HepG2 (cell line): ENCODE measurements around the gene SLC16A11. TPM values are rescaled to one million over a fixed set of nuclear protein-coding genes. Genes with fewer than 3 reads are reported as not detected.

Experiments used
- ARID4A ChIP-seq: sonication (generic); formaldehyde crosslinking; IDR thresholded peaks from 2 replicates; pipeline ENCODE4 v1.5.0; 2020; ENCODE audit warnings: mild to moderate bottlenecking, missing genetic modification reagents, borderline replicate concordance
- ARNT2 ChIP-seq: sonication (generic); formaldehyde crosslinking; IDR thresholded peaks from 2 replicates; pipeline ENCODE4 v1.8.0; 2022; ENCODE audit warnings: mild to moderate bottlenecking, low read depth, missing genetic modification reagents, moderate library complexity
- ASH2L ChIP-seq: fragments of 300-600, 200-600 bp; sonication (generic); IDR thresholded peaks from 2 replicates; pipeline ENCODE4 v1.7.0; 2017; ENCODE audit warnings: low read depth, mild to moderate bottlenecking, moderate library complexity, mixed read lengths, low read length; ENCODE audit not compliant: insufficient read length
- ATF1 ChIP-seq: IDR thresholded peaks from 2 replicates; pipeline ENCODE4 v1.6.1; 2016; ENCODE audit warnings: mild to moderate bottlenecking, control low read depth
- GATA4 ChIP-seq: sonication (generic); IDR thresholded peaks from 2 replicates; pipeline ENCODE4 v1.6.1; 2016; ENCODE audit warnings: antibody characterized with exemption, low read depth, borderline replicate concordance
- KDM1A ChIP-seq: IDR thresholded peaks from 2 replicates; pipeline ENCODE4 v1.6.1; 2016; ENCODE audit warnings: missing compliant biosample characterization
- LCORL ChIP-seq, 2 experiments: fragments of 450-650 bp in 1 of 2; sonication (generic) in 1 of 2; formaldehyde crosslinking in 1 of 2; IDR thresholded peaks; 2 replicates each; pipeline versions ENCODE4 v1.5.0 to v1.6.1; 2017 to 2020; ENCODE audit warnings: antibody characterized with exemption in 1 of 2, missing genetic modification reagents in 1 of 2
- MTF1 ChIP-seq: sonication (generic); formaldehyde crosslinking; IDR thresholded peaks from 2 replicates; pipeline ENCODE4 v1.5.0; 2020; ENCODE audit warnings: missing genetic modification reagents
- NFRKB ChIP-seq: fragments of 450-650 bp; IDR thresholded peaks from 2 replicates; pipeline ENCODE4 v1.6.1; 2017
- RAD51 ChIP-seq: fragments of 450-650 bp; IDR thresholded peaks from 2 replicates; pipeline ENCODE4 v1.6.1; 2016; ENCODE audit warnings: borderline replicate concordance
- RARA ChIP-seq: IDR thresholded peaks from 2 replicates; pipeline ENCODE4 v1.6.1; 2016; ENCODE audit warnings: missing genetic modification reagents, missing compliant biosample characterization
- SMYD3 ChIP-seq: sonication (generic); formaldehyde crosslinking; IDR thresholded peaks from 2 replicates; pipeline ENCODE4 v1.8.1; 2023; ENCODE audit warnings: mild to moderate bottlenecking, missing genetic modification reagents
- TBL1XR1 ChIP-seq: fragments of 150-350 bp; IDR thresholded peaks from 2 replicates; pipeline ENCODE4 v1.6.1; 2014; ENCODE audit warnings: borderline replicate concordance, low read length; ENCODE audit not compliant: partially characterized antibody
- TP53 ChIP-seq: sonication (generic); formaldehyde crosslinking; conservative IDR thresholded peaks from 2 replicates; pipeline ENCODE4 v1.4.0; 2020; ENCODE audit warnings: missing genetic modification reagents
- ZBTB2 ChIP-seq: sonication (generic); formaldehyde crosslinking; IDR thresholded peaks from 2 replicates; pipeline ENCODE4 v1.8.0; 2022; ENCODE audit warnings: low read depth, missing genetic modification reagents
- ZBTB8A ChIP-seq: sonication (generic); formaldehyde crosslinking; IDR thresholded peaks from 2 replicates; pipeline ENCODE4 v1.4.0; 2020; ENCODE audit warnings: mild to moderate bottlenecking, low read depth, missing genetic modification reagents, borderline replicate concordance
- ZNF17 ChIP-seq: sonication (generic); formaldehyde crosslinking; IDR thresholded peaks from 2 replicates; pipeline ENCODE4 v1.5.0; 2020; ENCODE audit warnings: mild to moderate bottlenecking, missing genetic modification reagents
- ZNF350 ChIP-seq: sonication (generic); formaldehyde crosslinking; IDR thresholded peaks from 2 replicates; pipeline ENCODE4 v1.4.0; 2020; ENCODE audit warnings: mild to moderate bottlenecking, low read depth, missing genetic modification reagents, borderline replicate concordance
- ZNF672 ChIP-seq: sonication (generic); formaldehyde crosslinking; IDR thresholded peaks from 2 replicates; pipeline ENCODE4 v1.8.1; 2022; ENCODE audit warnings: missing genetic modification reagents
- ZNF768 ChIP-seq: sonication (generic); formaldehyde crosslinking; IDR thresholded peaks from 2 replicates; pipeline ENCODE4 v1.4.0; 2020; ENCODE audit warnings: missing genetic modification reagents
- ZNF841 ChIP-seq: sonication (generic); formaldehyde crosslinking; IDR thresholded peaks from 2 replicates; pipeline ENCODE4 v1.8.1; 2023; ENCODE audit warnings: missing genetic modification reagents, borderline replicate concordance
- ZSCAN25 ChIP-seq: sonication (generic); formaldehyde crosslinking; IDR thresholded peaks from 2 replicates; pipeline ENCODE4 v1.8.0; 2022; ENCODE audit warnings: mild to moderate bottlenecking, missing genetic modification reagents
- polyA plus RNA-seq, 8 experiments: library from polyadenylated mRNA; depleted of rRNA in 3 of 8; stranded (reverse) in 7 of 8; unstranded in 1 of 8; fragments of >200 nt; fragmentation: Illumina TruSeq in 4 of 8; extraction: Trizol in 4 of 8; gene quantifications; 2 replicates each; pipeline versions ENCODE4 v1.2.1 to v1.2.3, GENCODE V29; 2011 to 2016; ENCODE audit warnings: low read depth in 4 of 8, missing spikeins in 1 of 8, mixed read lengths in 1 of 8; ENCODE audit not compliant: insufficient read depth in 1 of 8
- total RNA-seq, 5 experiments: library from RNA; depleted of rRNA; stranded (reverse); fragments of >200 nt; fragmentation: Illumina TruSeq; extraction: Trizol; gene quantifications; 2 replicates each; pipeline ENCODE4 v1.2.3, GENCODE V29; 2016; ENCODE audit warnings: low read depth in 1 of 5

SLC16A11 gene
- total and polyA plus RNA-seq, 2 of the 13 experiments (the other 11 are each of a cell fraction or from before 2014, with no cell fraction given), result not detected

GRCh38 chr17:7035591-7036368 lies 8.1 kb downstream of the SLC16A11 start, which contains the start of gene SLC16A13 (continued):
- TF ChIP-seq RAD51, result peak; percentile 87
- no peak for TF ChIP-seq ZNF841
- TF ChIP-seq ASH2L, result peak; percentile 67
- TF ChIP-seq KDM1A (CRISPR knock-in tag), result no peak
- TF ChIP-seq ARNT2 (CRISPR knock-in tag), result peak; percentile 76; the same call in 1 of the 2 replicates
- TF ChIP-seq ZSCAN25 (CRISPR knock-in tag), result peak; percentile 36; the same call in 1 of the 2 replicates
- no peak for TF ChIP-seq ZNF17 (CRISPR knock-in tag)
- peak; percentile 66; the same call in 1 of the 2 replicates for TF ChIP-seq ARID4A
- peak; percentile 70; the same call in 1 of the 2 replicates for TF ChIP-seq GATA4
- TF ChIP-seq RARA, result peak; percentile 33; the same call in 1 of the 2 replicates
- no peak for TF ChIP-seq ZNF350 (CRISPR knock-in tag)
- TF ChIP-seq ZNF672 (CRISPR knock-in tag), result no peak
- TF ChIP-seq ATF1, result no peak
- TF ChIP-seq TP53 (CRISPR knock-in tag), result no peak
- TF ChIP-seq MTF1 (CRISPR knock-in tag), result no peak
- no peak for TF ChIP-seq NFRKB
- TF ChIP-seq TBL1XR1, result no peak
- TF ChIP-seq ZBTB8A, result no peak
- TF ChIP-seq LCORL (IDR thresholded peaks at IDR 0.05), result no peak
- peak; percentile 53 for TF ChIP-seq LCORL (CRISPR knock-in tag; IDR thresholded peaks at IDR 0.05)
- TF ChIP-seq ZBTB2 (CRISPR knock-in tag), result no peak
- TF ChIP-seq ZNF768 (CRISPR knock-in tag), result no peak
- TF ChIP-seq SMYD3 (CRISPR knock-in tag), result no peak
